Nucleus accumbens (tissue), 56 donors: Measurements from ENCODE around the gene CHRNA1.

Experiments used
- DNase-seq, 56 donors: peaks; one replicate each; lab custom pipeline; 2025; lab: John Stamatoyannopoulos, UW

CHRNA1 gene

DNA sequence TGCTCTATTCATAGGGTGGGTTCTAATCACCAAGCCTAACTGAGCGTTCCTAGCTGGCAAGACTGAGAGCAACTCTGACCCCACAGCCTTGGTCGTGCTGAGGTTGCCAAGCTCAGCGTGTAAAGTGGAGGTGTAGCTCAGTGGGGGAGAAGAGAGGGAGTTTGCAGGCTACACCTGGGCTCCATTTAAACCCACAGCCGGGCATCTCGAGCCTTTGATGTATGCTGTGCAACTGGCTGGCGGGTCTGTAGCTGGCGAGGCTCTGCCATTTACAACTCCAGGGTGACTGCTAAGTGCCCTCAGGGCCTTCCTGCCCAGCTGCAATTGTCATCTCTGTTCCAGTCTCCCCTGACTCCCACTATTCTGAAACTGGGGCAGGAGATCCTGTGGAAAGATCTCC lies 20.0 kb upstream of the CHRNA1 start:
- DNase-seq = no peak

DNA sequence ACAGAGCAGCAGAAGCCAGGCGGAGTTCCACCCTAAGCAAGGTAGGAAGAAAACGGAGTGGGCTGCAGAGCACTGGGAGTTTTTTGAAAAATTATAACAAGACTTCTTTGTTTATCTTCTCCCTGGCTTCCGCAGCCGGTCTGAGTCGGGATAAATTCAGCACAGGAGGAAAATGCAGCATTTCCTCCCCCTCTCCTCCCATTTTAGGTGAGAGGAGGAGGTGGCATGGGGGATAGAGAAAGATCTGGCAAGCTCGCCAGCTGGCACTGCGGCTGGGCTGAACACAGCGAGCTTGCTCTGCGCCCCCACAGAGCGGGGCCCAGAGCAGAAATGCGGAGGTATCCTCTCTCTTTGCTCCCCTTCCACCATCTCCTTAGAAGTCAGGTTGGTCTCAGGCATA lies 17.7 kb upstream of the CHRNA1 start:
- peak in 8 of 56 donors; percentile 3 to 26 (median 12) for DNase-seq

DNA sequence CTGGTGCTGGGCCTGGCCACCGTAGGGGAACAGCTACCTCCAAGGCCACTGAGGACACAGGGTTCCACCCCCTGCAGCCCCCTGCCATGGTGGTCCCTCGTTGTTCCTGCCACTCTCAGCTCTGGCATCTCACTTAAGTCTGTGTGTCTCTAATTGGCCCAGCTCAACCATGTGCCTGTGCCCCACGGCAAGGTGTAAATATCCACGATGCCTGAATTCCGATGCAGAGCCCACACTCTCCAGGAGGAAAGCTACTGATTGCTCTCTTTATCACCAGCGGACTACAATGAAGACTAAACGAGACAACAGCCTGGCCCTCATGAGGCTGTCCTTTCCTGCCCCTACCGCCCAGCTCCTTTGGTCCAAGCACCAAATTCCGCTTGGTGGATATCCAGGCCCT lies 17.0 kb upstream of the CHRNA1 start:
- no peak for DNase-seq

DNA sequence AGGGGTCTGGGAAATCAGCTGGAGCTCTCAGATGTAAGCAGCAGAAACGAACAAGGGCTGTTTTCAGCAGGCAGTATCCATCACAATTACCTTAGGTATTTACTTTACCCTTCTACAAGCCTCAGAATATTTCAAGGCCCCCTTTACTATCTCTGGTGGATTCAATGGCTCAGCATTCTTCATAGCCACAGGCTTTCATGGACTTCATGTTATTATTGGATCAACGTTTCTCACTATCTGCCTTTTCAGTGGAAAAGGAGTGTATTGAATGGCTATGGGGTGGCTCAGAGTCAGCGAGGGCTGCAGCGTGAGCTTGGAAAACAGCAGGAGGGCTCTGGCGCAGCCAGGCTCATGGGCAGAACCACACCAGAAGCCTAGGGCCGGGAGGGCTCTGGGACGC lies 16.6 kb upstream of the CHRNA1 start:
- DNase-seq = no peak

DNA sequence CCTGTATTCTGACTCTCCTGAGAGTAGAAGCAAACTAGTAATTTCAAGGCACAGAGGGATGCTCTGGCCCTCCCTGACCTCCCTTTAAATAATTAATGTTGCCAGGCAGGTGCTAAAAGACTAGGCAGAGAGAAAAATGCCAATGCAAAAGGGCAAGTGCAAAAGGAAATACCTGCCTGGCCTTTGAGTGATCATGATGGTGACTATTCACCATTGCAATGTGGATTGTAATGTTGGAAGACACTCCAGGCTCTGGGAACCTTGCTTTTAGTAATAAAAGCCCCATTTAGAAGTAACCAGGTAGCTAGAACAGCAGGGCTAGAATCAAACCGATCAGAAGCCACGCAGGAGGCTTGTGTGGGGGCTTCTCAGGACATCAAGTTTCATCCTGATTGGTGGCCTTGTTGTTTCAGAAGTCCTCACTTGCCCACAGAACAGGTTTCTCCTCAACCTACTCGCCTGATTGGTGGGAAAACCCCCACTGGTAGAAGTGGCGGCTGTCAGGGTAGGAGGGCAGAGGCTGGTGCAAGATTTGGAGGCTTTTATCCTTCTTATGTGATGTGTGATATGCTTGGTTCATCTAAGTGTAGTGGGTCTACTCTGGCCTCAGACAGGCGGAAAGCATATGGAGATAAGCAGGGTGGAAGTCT lies 16.0 kb upstream of the CHRNA1 start:
- DNase-seq = no peak

DNA sequence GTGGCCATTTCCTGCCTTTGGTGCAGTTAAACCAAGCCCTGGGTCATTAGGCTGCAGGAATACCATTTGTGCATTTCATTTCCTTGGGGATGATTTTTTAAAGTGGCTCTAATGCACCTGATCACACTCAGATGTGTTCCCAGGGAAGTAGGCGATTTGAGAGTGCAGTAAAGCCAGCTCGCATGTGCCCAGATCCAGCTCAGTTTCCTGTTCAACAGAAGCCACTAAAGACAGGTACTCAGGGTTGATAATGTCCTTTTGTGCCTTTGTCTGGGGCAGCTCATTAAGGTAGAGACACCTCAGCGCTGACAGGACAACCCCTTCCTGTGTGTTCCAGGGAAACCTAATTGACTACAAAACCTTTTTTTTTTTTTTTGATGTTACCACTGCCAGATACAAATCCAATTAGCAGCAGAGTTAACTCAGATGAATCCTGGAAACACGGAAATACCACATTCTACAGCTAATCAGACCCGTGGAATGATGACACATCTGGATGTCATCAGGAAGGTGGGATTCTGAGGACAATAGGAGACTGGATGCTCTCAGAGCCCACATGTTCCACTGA lies 15.2 kb upstream of the CHRNA1 start:
- DNase-seq = no peak

DNA sequence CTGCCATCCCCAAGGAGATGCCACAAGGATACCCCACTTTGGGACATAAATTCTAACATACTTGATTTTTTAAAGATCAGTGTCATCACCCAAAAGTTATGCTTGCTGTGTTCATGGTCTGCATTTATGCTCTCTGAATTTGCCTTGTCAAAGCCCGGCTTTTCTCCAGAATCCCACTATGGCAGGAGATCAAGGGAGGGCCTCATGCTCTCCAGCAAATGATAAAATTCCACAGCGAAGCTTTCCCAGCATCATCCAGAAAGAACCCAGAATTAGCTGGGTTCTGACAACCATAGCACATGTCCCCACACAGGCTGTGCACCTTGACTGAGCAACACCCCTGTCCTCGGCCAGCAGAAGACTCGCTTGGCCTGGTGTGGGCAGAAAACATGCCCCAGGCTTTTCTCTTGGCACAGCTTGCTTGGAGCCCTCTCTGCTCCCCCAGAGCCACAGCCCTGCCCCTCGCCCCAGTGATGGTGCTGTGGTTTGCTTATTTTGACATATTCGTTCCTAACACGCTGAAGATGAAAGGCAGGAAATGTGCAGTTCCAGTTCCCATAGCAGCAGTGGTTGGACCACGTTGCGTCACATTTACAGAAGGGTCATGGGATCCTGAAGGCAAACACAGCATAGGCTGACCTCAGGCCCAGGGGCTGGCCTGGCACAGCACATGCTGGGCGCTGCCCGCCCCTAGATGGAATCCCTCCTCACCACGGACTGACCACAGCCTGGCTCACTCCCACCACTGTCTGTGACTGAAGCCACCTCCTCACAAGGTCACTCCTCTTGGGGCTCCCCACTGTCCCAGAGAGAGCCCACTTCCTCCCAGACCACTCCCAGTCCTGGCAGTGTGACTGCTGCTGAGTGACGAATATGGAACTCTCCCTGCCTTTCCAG lies 14.1 kb upstream of the CHRNA1 start:
- peak in 1 of 56 donors; percentile 5 for DNase-seq

DNA sequence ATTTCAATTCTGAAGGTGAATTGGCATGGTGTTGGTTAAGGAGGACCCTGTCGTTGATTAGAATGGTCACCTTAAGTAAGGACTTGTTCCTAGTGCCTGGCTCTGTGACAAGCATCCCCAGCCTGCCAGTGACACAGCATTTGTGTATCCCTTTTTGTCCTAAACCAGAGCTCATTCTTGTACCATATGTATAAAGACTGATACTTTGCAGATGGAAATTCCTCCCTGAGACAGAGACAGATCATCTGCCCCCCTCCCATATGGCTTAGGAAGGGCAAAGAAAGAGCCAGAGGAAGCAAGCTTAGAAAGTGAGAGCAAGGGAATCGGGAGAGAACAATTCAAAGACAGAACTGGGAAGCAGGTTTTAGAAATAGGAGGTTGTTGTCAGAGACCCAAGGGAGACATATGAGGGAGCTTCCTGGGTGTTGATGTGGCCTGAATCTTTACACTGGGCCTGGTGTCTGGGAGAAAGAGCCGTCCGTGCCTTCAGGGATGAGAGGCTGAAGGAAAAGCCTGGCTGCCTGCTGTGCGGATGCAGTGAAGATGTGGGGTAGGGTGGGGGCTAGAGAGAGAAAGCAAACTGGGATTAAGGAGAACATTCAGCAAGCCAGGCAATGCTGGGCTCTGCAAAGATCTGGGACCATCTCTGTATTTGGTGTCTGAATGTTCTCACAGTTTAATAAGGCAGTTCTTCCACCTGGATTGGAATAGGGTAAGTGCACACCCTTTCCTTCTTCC lies 13.2 kb upstream of the CHRNA1 start:
- DNase-seq = no peak

DNA sequence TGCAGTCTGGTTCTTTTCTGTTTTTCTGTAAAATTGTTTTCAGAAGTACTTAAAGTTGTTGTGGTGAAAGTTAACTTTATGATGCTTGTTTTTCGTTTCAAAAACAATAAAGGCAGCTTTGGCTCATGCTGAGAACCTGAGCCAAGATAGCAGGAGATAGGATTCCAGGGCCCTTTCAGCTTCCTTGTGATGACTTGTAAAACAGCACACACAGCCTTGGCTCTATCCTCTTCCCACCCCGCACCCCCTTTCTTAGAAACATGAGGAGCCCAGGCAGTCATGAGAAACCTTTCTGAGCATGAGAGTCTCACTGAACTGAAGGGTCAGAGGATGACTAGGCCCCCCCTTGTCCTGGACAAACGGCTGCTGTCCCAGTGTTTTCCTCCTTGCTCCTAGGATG lies 12.4 kb upstream of the CHRNA1 start:
- no peak for DNase-seq

DNA sequence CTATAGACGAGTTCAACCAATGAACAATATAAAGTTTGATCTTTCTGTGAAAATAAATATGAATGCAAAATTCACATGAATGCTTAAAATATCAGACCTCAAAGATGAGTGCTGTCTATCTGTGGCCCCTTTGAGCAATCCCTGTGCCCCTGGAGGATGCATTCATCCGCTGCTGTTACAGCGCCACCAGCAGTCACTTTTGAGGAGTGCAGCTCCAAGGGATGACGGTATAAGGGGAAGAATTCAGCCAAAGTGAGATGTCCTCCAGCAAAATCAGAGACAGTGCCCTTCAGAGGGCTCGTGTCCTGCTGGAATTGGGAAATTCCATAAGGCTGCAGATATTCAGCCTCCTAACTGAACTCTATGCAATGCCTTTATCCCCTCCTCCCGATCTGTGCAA lies 12.0 kb upstream of the CHRNA1 start:
- DNase-seq = no peak

DNA sequence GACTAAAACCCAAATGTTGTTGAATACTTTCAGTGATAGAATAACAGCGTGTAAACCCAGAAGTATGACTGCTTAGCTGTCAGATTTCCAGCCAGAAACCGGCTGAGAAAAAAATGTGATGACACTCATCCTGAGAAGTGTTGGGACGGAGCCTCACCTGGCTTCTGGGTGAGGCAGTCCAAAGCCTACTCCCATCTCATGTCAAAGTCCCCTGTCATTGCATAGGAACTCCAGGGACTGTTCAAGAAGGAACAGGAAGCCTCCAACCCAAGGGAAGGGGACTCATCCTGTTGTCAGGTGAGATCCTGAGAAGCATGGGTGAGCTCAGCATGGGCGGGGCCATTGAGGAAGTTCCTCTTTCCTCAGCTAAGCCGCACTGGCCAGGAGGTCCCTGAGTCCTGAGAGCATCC lies 11.3 kb upstream of the CHRNA1 start:
- no peak for DNase-seq

DNA sequence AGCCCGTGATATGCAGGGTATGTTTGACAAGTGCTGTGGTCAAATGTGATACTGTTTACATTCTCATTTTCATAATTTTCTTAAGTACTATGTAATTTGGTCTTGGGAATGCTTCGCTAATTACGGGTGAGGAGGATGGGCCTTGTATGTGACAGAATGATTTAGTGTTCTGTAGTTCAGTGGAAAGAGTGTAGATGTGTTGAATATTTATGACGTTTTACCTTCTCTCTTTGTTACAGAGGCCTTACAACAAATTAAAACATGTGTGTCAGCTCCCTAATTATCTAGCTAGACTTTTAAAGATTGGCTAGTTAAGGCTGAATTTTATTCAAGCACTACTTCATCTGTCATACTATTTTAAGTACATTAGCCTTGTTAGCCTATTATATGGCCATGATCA lies 10.6 kb upstream of the CHRNA1 start:
- no peak for DNase-seq

DNA sequence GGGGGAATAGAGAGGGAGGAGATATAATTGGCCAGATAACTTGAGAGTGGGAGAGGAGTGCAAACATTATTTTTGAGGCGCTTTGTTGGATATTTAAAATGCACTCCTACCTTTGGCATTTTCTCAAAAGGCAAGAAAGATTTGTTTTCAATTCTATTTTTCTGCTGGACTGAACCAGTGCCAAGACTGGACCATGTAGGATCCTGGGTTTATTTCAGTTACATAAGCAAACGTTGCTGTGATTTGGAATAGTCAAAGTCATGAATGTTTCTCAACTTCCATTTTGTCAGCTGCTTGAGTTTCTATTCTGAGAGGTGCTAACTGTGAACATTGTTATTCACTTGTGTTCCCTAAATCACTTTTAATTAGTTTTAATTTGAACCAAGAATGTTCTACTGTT lies 8.9 kb upstream of the CHRNA1 start:
- no peak for DNase-seq

DNA sequence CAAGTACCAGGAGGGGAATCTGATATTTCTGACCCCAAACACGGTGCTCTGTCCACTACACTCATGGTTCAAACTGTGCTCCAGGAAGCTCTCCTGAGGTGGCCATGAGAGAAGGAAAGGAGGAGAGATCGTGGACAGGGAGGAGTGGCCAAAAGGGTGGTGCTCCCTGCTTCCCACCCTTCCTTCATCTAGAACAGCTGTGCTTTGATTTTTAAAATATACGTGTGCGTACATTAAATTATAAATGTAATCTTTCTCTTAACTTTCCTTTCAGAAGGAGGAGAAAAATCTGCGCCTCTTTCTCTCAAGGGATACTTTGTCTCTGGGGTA lies 8.2 kb upstream of the CHRNA1 start:
- DNase-seq = no peak

DNA sequence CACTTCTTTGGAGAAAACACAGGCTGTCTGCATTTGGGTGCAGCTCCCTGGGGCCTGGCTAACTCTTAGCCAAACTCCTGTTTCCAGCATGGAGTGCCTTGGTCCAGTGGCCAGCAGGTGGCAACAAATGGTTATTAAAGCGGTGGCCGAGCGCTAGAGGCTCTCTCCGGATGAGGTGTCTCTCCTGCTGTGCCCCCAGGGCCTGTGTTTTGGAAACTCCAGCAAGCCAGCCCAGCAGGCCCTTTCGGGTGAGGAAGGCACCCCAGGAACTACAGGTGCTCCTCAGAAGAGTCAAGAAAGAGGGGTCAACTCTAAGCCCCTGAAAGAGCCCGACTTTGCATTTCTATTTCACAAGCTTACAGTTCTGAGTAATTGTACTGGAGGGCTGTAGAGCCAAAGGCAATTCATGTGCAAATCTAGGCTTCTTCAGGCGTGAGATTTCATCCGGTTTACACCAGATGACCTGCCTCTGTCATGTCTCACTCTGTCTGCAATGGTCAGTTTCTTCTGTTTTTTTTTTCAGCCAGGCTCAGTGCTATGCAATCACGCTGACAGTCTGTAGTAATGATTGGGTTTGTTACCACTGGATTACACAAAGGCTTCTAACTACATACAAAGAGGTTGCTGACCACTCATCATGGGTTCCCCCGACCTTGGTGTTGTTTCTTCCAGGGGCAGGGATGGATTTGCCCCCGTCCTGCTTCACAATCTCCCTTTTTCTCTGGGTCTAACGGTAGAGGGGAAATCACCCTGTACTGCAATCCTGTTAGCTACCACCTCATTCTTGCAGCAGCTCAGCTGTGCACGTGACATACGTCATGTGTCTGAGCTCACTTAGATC lies 7.6 kb upstream of the CHRNA1 start:
- DNase-seq = peak in 51 of 56 donors; percentile 5 to 80 (median 51)

DNA sequence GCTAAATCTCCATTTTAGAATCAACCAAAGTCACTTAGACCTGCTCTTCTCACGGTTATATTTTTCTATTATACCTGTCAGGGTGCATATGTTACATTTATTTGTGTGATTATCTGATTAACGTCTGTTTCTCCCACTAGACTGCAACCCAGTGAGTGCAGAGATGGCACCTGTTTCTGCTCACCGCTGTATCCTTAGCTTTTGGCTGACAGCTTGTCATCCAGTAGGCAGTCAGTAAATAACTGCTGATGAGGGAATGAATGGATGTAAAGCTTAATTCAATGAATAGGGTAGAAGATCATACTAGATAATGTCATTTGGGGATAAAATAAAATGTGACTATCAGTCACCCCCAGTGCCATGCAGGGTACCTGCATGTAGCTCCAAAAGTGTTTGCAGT lies 6.9 kb upstream of the CHRNA1 start:
- no peak for DNase-seq

DNA sequence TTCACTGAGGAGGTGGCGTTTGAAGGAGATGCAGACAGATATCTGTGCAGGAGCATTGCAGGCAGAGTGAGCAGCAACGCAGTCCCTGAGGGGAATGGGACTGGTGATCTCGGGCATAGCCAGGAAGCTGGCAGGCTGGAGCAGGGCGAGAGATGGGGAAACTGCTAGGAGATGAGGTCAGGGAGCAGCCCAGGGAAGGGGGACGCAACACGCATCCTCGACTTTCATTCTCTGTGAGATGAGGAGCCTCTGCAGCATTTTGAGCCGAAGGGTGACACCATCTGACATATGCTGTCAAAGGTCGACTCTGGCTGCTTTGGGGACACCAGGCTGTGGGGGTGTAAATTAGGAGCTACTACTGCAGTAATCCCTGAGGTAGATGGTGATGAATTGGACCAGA lies 4.3 kb upstream of the CHRNA1 start:
- no peak for DNase-seq

DNA sequence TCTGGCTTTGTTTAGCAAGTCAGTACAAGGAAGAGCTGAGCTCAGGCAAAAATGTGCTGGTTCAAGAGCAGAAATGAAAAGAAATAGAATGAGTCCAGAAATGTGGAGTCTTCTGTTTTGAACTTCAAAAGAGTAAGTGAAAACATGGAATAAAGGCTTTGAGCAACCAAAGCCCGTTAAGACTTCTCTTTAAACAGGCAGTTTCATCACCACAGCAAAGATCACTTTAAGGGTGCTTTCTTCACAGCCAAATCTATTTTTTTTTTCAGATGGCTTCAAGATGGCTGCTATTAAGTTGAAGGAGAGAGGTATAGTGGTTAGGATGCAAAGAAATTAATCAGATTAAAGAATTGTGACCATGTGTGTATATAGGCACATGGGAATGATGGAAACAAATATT lies 2.0 kb upstream of the CHRNA1 start:
- no peak for DNase-seq

DNA sequence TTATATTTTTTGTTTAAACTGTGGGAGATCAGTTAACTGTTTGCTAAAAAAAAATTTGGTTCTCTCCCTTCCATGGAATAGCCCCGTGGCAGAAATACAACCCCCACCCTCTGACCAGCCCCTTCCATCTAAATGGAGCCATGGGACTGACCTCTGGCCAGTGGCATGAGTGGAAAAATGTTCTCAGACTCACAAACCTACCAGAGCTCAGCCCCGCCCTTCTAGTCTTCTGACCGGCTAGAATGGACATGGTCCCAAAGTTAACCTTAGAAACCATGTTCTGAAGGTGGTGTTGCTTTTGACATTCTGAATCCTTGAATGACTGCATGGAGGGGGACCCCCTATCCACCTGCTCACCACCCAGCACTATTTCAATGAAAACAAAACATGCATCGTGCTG lies 1.3 kb upstream of the CHRNA1 start:
- no peak for DNase-seq

DNA sequence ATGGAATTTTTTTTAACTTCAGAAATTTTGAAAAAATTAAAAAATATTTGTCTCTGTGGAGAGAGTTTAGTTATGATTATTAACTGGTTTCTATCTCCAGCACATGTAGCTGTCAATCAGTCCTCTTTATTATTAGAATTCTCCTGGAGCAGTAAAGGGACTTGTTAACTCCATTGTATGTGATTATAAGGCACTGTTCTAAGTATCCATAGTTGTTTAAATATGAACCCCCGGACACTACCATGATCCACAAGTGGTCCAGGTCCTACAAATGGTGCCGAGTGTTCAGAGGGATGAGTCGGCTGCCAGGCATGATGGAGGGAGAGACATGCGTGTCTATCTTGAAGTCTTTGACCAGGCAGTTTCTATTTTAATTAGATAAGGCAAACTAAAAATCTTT lies 492 bp downstream of the CHRNA1 start:
- no peak for DNase-seq
